ENCODE results near the gene ENKD1.
A peak's percentile ranks its signal among the peaks of the same experiment; 100 is the strongest.

The ENKD1 gene

DNA sequence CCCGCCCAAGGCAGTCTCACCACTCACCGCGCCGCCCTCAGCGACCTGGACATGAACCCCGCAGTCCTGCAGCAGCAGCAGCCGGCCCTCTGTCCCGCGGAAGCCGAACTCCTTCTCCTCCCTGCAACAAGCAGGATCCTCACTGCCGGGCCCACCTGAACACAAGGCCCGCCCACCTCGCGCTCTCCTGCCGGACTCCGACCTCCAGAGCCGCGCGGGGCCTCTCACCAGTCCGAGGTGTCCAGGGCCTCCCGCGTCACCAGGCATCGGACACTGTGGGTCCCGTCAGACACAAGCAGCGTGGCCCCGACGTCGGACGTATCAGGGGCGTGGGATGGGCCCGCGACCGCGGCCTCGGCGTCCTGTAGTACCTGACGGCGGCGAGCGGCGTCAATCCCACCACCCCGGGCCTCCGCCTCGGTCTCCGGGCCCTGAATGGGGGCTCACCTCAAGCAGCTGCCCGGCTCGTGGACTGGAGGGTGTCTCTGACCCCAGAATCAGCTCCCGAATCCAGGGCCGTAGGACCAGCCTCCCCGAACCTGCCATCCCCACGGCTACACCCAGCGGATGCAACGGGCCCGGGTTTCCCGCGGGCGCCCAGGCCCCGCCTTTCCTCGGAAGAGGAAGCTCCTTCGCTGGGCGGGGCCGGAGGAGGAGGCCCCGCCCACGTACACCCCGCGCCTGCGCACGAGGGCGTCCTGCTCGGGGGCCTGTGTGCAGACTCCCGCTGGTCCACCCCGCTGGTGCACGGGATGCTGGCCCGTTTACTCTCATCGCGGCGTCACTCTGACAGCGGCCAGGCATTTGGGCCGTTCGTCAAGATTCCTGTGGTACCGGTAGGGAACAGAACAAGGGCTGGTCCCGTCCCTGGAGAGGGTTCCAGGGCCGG, 6.6 kb downstream of the ENKD1 start, which contains the start of gene ACD:
Gene ACD (minus strand): TSS at position 586 of the 889 bp plus-strand sequence. CDS start 40 bp downstream, at position 546.
- no peak for TF ChIP-seq EZH2phosphoT487 (IDR thresholded peaks at IDR 0.05; ENCODE audit: borderline replicate concordance, low read length)
- TF ChIP-seq, protein P1, sequence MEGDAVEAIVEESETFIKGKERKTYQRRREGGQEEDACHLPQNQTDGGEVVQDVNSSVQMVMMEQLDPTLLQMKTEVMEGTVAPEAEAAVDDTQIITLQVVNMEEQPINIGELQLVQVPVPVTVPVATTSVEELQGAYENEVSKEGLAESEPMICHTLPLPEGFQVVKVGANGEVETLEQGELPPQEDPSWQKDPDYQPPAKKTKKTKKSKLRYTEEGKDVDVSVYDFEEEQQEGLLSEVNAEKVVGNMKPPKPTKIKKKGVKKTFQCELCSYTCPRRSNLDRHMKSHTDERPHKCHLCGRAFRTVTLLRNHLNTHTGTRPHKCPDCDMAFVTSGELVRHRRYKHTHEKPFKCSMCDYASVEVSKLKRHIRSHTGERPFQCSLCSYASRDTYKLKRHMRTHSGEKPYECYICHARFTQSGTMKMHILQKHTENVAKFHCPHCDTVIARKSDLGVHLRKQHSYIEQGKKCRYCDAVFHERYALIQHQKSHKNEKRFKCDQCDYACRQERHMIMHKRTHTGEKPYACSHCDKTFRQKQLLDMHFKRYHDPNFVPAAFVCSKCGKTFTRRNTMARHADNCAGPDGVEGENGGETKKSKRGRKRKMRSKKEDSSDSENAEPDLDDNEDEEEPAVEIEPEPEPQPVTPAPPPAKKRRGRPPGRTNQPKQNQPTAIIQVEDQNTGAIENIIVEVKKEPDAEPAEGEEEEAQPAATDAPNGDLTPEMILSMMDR (IDR thresholded peaks at IDR 0.05; ENCODE audit: low read depth, low read length, poor library complexity, severe bottlenecking) = no peak
- H3K4me2 ChIP-seq (ENCODE audit: low read length) = peak within 1 kb of the TSS; percentile 94

DNA sequence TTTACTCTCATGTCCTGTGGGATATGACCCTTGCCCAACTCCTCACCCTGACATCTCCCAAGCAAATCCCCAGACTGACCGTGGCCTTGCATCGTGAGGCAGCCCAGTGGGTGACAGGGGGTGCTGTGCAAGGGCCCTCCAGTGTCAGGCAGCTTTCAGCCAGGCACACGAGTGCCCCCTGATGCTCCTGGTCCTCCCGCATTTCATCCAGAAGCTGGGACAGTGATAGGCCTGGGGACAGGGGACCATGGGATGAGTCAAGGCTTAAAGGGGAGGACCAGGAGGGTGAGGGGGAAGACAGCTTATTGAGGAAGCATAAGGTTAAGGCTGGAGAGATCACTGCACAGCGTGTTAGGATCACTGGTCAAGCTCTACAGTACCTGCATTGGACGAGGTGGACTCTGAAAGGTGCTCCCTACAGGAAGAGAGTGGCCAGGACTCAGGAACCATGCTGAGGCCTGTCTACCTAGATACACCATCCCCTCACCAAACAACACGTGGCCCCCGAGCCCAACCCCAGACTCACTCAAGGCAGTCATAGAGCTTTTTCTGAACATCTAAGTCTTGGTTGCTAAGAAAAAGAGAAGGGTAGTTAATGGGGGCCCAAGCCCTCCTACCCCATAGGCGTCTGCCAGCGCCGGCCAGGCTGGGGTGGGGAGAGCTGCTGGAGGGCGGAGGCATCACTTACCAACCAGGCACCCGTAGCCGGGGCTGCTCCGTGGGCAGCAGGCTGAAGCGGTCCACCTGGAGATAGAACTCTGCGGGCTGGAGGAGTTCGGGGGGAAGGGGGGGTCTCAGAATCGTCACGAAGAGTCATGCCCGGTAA, 7.5 kb downstream of the ENKD1 start:
- Histone ChIP-seq H3K9me3 (ENCODE audit: control insufficient read depth, insufficient read depth, low read length) (no peaks in the 10 kb centered on the region), H3K4me3 (ENCODE audit: low read length) (peak overlapping the region; percentile 98), H3F3A (ENCODE audit: control insufficient read depth, insufficient read depth) (peaks cover 3% of the 10 kb centered on the region; the same call in 1 of the 2 replicates), H3K27ac (ENCODE audit: low read depth, low read length) (peak overlapping the region; percentile 79), H3K36me3 (ENCODE audit: control insufficient read depth, low read length) (peaks cover 73% of the 10 kb centered on the region), H3K79me2 (ENCODE audit: control insufficient read depth, low read length) (peaks cover 29% of the 10 kb centered on the region), H3K27me3 (ENCODE audit: control insufficient read depth, low read length) (no peaks in the 10 kb centered on the region), H4K20me1 (ENCODE audit: control insufficient read depth, insufficient read depth, low read depth, low read length) (peaks cover 4% of the 10 kb centered on the region; the same call in 1 of the 2 replicates), H3K4me1 (ENCODE audit: control insufficient read depth, low read length) (peaks cover 24% of the 10 kb centered on the region), H3K4me2 (ENCODE audit: low read length) (peak overlapping the region; percentile 94), H3K9me2 (replicated peaks; ENCODE audit: control insufficient read depth, low read length) (no peaks in the 10 kb centered on the region)
- TF ChIP-seq, protein P1 (IDR thresholded peaks at IDR 0.05; ENCODE audit: low read depth, low read length, poor library complexity, severe bottlenecking) = no peak
- TF ChIP-seq EZH2phosphoT487 (IDR thresholded peaks at IDR 0.05; ENCODE audit: borderline replicate concordance, low read length) = no peak

More for the DNA sequence above, 6.6 kb downstream of the ENKD1 start, which contains the start of gene ACD:
- H3K4me1 ChIP-seq (ENCODE audit: control insufficient read depth, low read length) = peaks cover 24% of the 10 kb centered on the region
- H3K9me2 ChIP-seq (replicated peaks; ENCODE audit: control insufficient read depth, low read length) = no peaks in the 10 kb centered on the region
- peaks cover 29% of the 10 kb centered on the region for H3K79me2 ChIP-seq (ENCODE audit: control insufficient read depth, low read length)
- H3K4me3 ChIP-seq (ENCODE audit: low read length) = peak within 1 kb of the TSS; percentile 98
- H3K27me3 ChIP-seq (ENCODE audit: control insufficient read depth, low read length) = no peaks in the 10 kb centered on the region
- H3K27ac ChIP-seq (ENCODE audit: low read depth, low read length) = peak within 1 kb of the TSS; percentile 79
- H4K20me1 ChIP-seq (ENCODE audit: control insufficient read depth, insufficient read depth, low read depth, low read length) = peaks cover 4% of the 10 kb centered on the region; the same call in 1 of the 2 replicates
- H3F3A ChIP-seq (ENCODE audit: control insufficient read depth, insufficient read depth) = peaks cover under 1% of the 10 kb centered on the region; the same call in 1 of the 2 replicates
- peaks cover 66% of the 10 kb centered on the region for H3K36me3 ChIP-seq (ENCODE audit: control insufficient read depth, low read length)
- no peaks in the 10 kb centered on the region for H3K9me3 ChIP-seq (ENCODE audit: control insufficient read depth, insufficient read depth, low read length)

DNA sequence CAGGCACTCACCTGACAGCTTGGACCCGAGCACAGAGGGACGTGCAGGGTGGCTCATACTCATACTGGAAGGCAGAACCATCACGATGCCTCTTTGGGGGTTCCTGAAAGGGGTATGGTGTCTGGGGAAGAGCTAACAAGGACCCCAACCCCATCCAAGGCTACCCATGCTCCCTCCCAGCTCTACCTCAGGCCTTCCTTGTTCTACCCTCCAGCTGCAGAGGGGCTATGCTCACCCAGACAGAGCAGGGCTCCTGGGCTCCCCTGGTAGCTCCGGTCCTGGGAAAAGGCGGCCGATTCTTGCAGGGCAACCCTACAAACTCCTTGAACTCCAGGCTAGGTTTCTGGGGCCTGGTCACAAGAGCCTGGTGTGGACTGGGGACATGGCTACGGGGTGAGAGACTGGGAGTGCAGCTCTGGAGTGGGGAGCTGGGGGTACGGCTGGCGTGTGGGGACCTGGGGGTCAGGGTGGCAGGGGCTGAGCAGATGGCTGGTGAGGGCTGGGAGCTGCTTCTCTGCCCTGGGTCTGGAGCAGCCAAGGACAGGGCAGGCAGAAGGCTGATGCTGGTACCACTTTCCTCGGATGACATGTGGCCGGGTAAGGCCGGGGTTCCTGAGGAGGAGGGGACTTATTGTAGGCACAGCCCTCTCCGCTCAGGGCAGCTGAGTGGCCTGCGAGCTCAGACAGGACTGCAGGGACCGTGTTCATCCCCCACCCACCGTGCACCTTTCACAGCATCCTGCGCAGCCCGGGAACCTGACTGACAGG, 8.6 kb downstream of the ENKD1 start:
- Histone ChIP-seq H3F3A (ENCODE audit: control insufficient read depth, insufficient read depth) (peaks cover 3% of the 10 kb centered on the region; the same call in 1 of the 2 replicates), H3K27me3 (ENCODE audit: control insufficient read depth, low read length) (no peaks in the 10 kb centered on the region), H3K4me1 (ENCODE audit: control insufficient read depth, low read length) (peaks cover 24% of the 10 kb centered on the region), H3K9me3 (ENCODE audit: control insufficient read depth, insufficient read depth, low read length) (no peaks in the 10 kb centered on the region), H3K27ac (ENCODE audit: low read depth, low read length) (no peak overlapping the region), H4K20me1 (ENCODE audit: control insufficient read depth, insufficient read depth, low read depth, low read length) (peaks cover 4% of the 10 kb centered on the region; the same call in 1 of the 2 replicates), H3K4me3 (ENCODE audit: low read length) (no peak overlapping the region), H3K79me2 (ENCODE audit: control insufficient read depth, low read length) (peaks cover 29% of the 10 kb centered on the region), H3K36me3 (ENCODE audit: control insufficient read depth, low read length) (peaks cover 70% of the 10 kb centered on the region), H3K9me2 (replicated peaks; ENCODE audit: control insufficient read depth, low read length) (no peaks in the 10 kb centered on the region), H3K4me2 (ENCODE audit: low read length) (peak overlapping the region; percentile 94)
- TF ChIP-seq, protein P1 (IDR thresholded peaks at IDR 0.05; ENCODE audit: low read depth, low read length, poor library complexity, severe bottlenecking) = no peak
- TF ChIP-seq EZH2phosphoT487 (IDR thresholded peaks at IDR 0.05; ENCODE audit: borderline replicate concordance, low read length) = no peak

Measured in DOHH2 (cell line).